Measurements from ENCODE around the gene AFDN. TPM values are rescaled to one million over a fixed set of nuclear protein-coding genes. Genes with fewer than 3 reads are reported as not detected.

AFDN gene, protein sequence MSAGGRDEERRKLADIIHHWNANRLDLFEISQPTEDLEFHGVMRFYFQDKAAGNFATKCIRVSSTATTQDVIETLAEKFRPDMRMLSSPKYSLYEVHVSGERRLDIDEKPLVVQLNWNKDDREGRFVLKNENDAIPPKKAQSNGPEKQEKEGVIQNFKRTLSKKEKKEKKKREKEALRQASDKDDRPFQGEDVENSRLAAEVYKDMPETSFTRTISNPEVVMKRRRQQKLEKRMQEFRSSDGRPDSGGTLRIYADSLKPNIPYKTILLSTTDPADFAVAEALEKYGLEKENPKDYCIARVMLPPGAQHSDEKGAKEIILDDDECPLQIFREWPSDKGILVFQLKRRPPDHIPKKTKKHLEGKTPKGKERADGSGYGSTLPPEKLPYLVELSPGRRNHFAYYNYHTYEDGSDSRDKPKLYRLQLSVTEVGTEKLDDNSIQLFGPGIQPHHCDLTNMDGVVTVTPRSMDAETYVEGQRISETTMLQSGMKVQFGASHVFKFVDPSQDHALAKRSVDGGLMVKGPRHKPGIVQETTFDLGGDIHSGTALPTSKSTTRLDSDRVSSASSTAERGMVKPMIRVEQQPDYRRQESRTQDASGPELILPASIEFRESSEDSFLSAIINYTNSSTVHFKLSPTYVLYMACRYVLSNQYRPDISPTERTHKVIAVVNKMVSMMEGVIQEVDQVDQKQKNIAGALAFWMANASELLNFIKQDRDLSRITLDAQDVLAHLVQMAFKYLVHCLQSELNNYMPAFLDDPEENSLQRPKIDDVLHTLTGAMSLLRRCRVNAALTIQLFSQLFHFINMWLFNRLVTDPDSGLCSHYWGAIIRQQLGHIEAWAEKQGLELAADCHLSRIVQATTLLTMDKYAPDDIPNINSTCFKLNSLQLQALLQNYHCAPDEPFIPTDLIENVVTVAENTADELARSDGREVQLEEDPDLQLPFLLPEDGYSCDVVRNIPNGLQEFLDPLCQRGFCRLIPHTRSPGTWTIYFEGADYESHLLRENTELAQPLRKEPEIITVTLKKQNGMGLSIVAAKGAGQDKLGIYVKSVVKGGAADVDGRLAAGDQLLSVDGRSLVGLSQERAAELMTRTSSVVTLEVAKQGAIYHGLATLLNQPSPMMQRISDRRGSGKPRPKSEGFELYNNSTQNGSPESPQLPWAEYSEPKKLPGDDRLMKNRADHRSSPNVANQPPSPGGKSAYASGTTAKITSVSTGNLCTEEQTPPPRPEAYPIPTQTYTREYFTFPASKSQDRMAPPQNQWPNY (N-terminal part only)
- total RNA-seq (2022; extraction: Qiagen RNA extraction), result 15.2 to 22.7 TPM (median 19.7 TPM) in 5 replicates

DNA sequence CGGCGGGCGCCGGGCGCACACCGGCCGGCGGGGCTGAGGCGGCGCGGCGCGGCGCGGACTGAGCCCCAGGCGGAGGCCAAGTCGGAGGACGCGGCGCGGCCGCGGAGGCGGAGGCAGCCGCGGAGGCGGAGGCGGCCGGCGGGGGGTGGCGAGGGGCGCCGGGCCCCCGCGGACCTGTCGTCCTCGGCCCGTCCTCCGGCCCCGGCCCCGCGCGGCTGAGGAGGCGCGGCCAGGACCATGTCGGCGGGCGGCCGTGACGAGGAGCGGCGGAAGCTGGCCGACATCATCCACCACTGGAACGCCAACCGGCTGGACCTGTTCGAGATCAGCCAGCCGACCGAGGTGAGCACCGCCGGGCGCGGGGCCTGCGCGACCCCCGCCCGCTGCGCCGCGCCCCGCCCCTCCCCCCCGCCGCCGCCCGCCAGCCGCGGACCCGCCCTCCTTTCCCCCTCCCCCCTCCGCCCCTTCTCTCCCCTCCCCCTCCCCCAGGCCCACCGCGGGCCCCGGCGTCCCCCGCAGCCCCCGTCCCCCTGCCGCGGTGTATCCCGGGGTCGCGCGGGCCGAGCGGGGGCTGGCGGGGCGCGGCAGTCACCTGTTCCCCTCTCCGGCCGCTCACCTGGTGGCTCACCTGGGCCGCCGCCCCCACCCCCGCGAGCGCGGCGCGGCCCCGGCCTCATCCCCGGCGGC is at the start of gene AFDN:
AFDN (plus strand) TSS at position 16 of the 687 bp plus-strand sequence; CDS start at position 238, 222 bp downstream.

DNA sequence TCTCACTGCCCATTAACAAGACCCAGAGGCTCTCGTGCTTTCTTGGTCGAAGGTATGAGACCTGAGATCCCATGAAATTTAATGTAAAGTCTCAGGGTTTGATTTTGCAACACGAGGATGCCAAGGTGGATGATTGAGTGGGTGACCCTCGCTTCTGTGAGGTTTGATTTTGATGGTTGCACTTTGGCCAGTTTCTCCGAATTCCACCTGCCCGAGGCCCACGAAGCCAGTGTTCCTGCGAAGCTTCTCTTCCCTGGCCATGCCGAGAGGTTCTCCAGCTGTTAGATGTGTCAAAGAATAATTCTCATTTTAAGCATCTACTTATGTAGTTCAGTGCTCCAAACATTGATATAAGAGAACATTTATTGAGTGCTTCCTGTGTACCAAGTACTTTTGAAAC is 170.9 kb downstream of the AFDN start, which contains the start of gene KIF25:
KIF25 (plus strand) TSS at position 30 of the 400 bp plus-strand sequence. CDS start 31,915 bp downstream, outside the sequence.

Other genes with a start within 250 kb of the AFDN start
- 0.05 to 0.39 TPM (median 0.07 TPM) in 3 of 5 replicates, not detected in the others for gene KIF25, start 170.8 kb downstream of the AFDN start, total RNA-seq (2022; extraction: Qiagen RNA extraction)

Data from A549 treated with CORT108297 at 1 μM for 4 hours (cell line).